ENCODE measurements around the gene SHROOM3. TPM values are rescaled to one million over a fixed set of nuclear protein-coding genes. Genes with fewer than 3 reads are reported as not detected.

SHROOM3 gene
- total RNA-seq, 2 experiments from 2014 or later, result not detected

GRCh38 chr4:76804096-76804495 is 369.1 kb downstream of the SHROOM3 start:
- intact Hi-C loops (cut with DNase I, micrococcal nuclease), result no loop called here
- Histone ChIP-seq H3K36me3 (ENCODE audit: insufficient read depth, low read length) (no peaks in the 10 kb centered on the region), H3K4me3 (ENCODE audit: low read length) (no peak overlapping the region), H3K27ac (ENCODE audit: low read depth in 1 of 2, low read length in 2 of 2) (no peak overlapping the region), H3K4me1 (ENCODE audit: insufficient read depth, low read length) (no peaks in the 10 kb centered on the region), H3K9me3 (ENCODE audit: control insufficient read depth in 1 of 2, insufficient read depth in 1 of 2, low read length in 2 of 2) (peaks cover 0 to 3% of the 10 kb centered on the region in 2 experiments), H3K27me3 (ENCODE audit: control insufficient read depth in 1 of 2, insufficient read depth in 2 of 2, low read length in 2 of 2) (peaks cover 5% of the 10 kb centered on the region in 2 experiments)
- Mint-ChIP-seq H3K27ac (no peak overlapping the region), H3K27me3 (peaks cover 15% of the 10 kb centered on the region), H3K4me3 (no peak overlapping the region), H3K36me3 (ENCODE audit: low read depth) (no peaks in the 10 kb centered on the region), H3K4me1 (ENCODE audit: low read depth) (no peaks in the 10 kb centered on the region), H3K9me3 (peaks cover 5% of the 10 kb centered on the region)
- CTCF ChIA-PET, result no interaction called here
- ATAC-seq (ENCODE audit: poor library complexity) (no peak), DNase-seq (no peak)
- POLR2A ChIA-PET, result no interaction called here
- no peak for TF ChIP-seq CTCF (IDR thresholded peaks at IDR 0.05)

GRCh38 chr4:76806346-76806745 is 371.3 kb downstream of the SHROOM3 start:
- peaks cover 6% of the 10 kb centered on the region for H3K27me3 Mint-ChIP-seq
- peaks cover 0 to 3% of the 10 kb centered on the region in 2 experiments for H3K9me3 ChIP-seq (ENCODE audit: control insufficient read depth in 1 of 2, insufficient read depth in 1 of 2, low read length in 2 of 2)
- no peaks in the 10 kb centered on the region for H3K36me3 ChIP-seq (ENCODE audit: insufficient read depth, low read length)
- no peak for ATAC-seq (ENCODE audit: poor library complexity)
- no peak for TF ChIP-seq CTCF (IDR thresholded peaks at IDR 0.05)
- no peak for DNase-seq
- H3K9me3 Mint-ChIP-seq, result peaks cover 5% of the 10 kb centered on the region
- H3K4me1 Mint-ChIP-seq (ENCODE audit: low read depth), result no peaks in the 10 kb centered on the region
- intact Hi-C loops (cut with DNase I, micrococcal nuclease), result no loop called here
- POLR2A ChIA-PET, result no interaction called here
- H3K27ac ChIP-seq (ENCODE audit: low read depth in 1 of 2, low read length in 2 of 2), result no peak overlapping the region
- H3K4me3 ChIP-seq (ENCODE audit: low read length), result no peak overlapping the region
- CTCF ChIA-PET, result no interaction called here
- no peak overlapping the region for H3K27ac Mint-ChIP-seq
- no peaks in the 10 kb centered on the region for H3K36me3 Mint-ChIP-seq (ENCODE audit: low read depth)
- peaks cover 2 to 5% of the 10 kb centered on the region in 2 experiments for H3K27me3 ChIP-seq (ENCODE audit: control insufficient read depth in 1 of 2, insufficient read depth in 2 of 2, low read length in 2 of 2)
- no peaks in the 10 kb centered on the region for H3K4me1 ChIP-seq (ENCODE audit: insufficient read depth, low read length)
- H3K4me3 Mint-ChIP-seq, result no peak overlapping the region

- CTCF ChIA-PET, result no interaction called here
Measured at GRCh38 chr4:76806757-76807156, 371.7 kb downstream of the SHROOM3 start.

More at GRCh38 chr4:76806757-76807156, 371.7 kb downstream of the SHROOM3 start:
- no peaks in the 10 kb centered on the region for H3K36me3 Mint-ChIP-seq (ENCODE audit: low read depth)
- no peaks in the 10 kb centered on the region for H3K4me1 ChIP-seq (ENCODE audit: insufficient read depth, low read length)
- H3K27ac ChIP-seq (ENCODE audit: low read depth in 1 of 2, low read length in 2 of 2), result no peak overlapping the region
- H3K27me3 Mint-ChIP-seq, result peaks cover 6% of the 10 kb centered on the region
- intact Hi-C loops (cut with DNase I, micrococcal nuclease), result no loop called here
- H3K4me3 Mint-ChIP-seq, result no peak overlapping the region
- H3K4me3 ChIP-seq (ENCODE audit: low read length), result no peak overlapping the region
- POLR2A ChIA-PET, result no interaction called here
- H3K36me3 ChIP-seq (ENCODE audit: insufficient read depth, low read length), result no peaks in the 10 kb centered on the region
- TF ChIP-seq CTCF (IDR thresholded peaks at IDR 0.05), result no peak
- H3K4me1 Mint-ChIP-seq (ENCODE audit: low read depth), result no peaks in the 10 kb centered on the region
- ATAC-seq (ENCODE audit: poor library complexity) (no peak), DNase-seq (no peak)
- peaks cover 5% of the 10 kb centered on the region for H3K9me3 Mint-ChIP-seq
- peaks cover 0 to 3% of the 10 kb centered on the region in 2 experiments for H3K9me3 ChIP-seq (ENCODE audit: control insufficient read depth in 1 of 2, insufficient read depth in 1 of 2, low read length in 2 of 2)
- H3K27ac Mint-ChIP-seq, result no peak overlapping the region
- H3K27me3 ChIP-seq (ENCODE audit: control insufficient read depth in 1 of 2, insufficient read depth in 2 of 2, low read length in 2 of 2), result peaks cover 0 to 5% of the 10 kb centered on the region in 2 experiments
